Thyroid gland (tissue), 4 donors: ENCODE data around the gene MED27. TPM values are rescaled to one million over a fixed set of nuclear protein-coding genes. Genes with fewer than 3 reads are reported as not detected.

Source experiments
- DNase-seq, 2 donors: peaks; one replicate each; pipeline ENCODE4 v3.0.0-alpha.2; 2019
- H3K27ac ChIP-seq, 3 donors: fragments of 200-600 bp; sonication (generic); 1 replicate in 2 of 3; 2 replicates in 1 of 3; pipeline ENCODE4 v1.5.1; 2016 to 2019; ENCODE audit warnings: mild to moderate bottlenecking in 1 of 3, moderate library complexity in 1 of 3
- H3K27me3 ChIP-seq: fragments of 200-600 bp; sonication (generic); one replicate; pipeline ENCODE4 v1.5.1; 2019
- H3K36me3 ChIP-seq, 2 donors: fragments of 200-600 bp; sonication (generic); one replicate each; pipeline ENCODE4 v1.5.1; 2016 to 2019
- H3K4me1 ChIP-seq, 2 donors: fragments of 200-600 bp; sonication (generic); one replicate each; pipeline ENCODE4 v1.5.1; 2017 to 2019
- H3K4me3 ChIP-seq, 3 donors: fragments of 200-600 bp; sonication (generic); replicated peaks in 1 of 3; 1 replicate in 2 of 3; 2 replicates in 1 of 3; pipeline ENCODE4 v1.5.1; 2016; ENCODE audit warnings: mild to moderate bottlenecking in 1 of 3
- H3K9me3 ChIP-seq: fragments of 200-600 bp; sonication (generic); one replicate; pipeline ENCODE4 v1.5.1; 2017
- POLR2A ChIP-seq, 2 donors: fragments of 450-650 bp; IDR thresholded peaks; one replicate each; pipeline ENCODE4 v1.6.1; 2017; ENCODE audit warnings: antibody characterized with exemption in 2 of 2, mild to moderate bottlenecking in 2 of 2, moderate library complexity in 1 of 2
- WGBS, 2 donors: methylation state at CpG; one replicate each; pipeline ENCODE4 v1.1.5; 2017; 5-methylcytosine and 5-hydroxymethylcytosine counted together
- intact Hi-C: fragments of 100-400 bp; cut with DNase I; formaldehyde crosslinking; loops from one replicate; pipeline ENCODE4 v1.15.1; 2023
- total RNA-seq, 4 donors: library from RNA; depleted of rRNA; stranded (reverse); fragments of >200 nt; gene quantifications; one replicate each; pipeline ENCODE4 v1.2.3, GENCODE V29; 2016
- TF ChIP-seq, protein P1 (sequence below), 6 experiments: fragments of 200-600 bp in 3 of 6; fragments of 450-650 bp in 3 of 6; sonication (generic) in 3 of 6; IDR thresholded peaks; one replicate each; pipeline ENCODE4 v1.5.1; 2016 to 2019; ENCODE audit warnings: antibody characterized with exemption in 6 of 6, mild to moderate bottlenecking in 2 of 6, inconsistent platforms in 1 of 6, moderate library complexity in 1 of 6

Gene MED27
- total RNA-seq, 4 donors from 2014 or later, result 15.3 to 19.5 (median 16.7) TPM

DNA sequence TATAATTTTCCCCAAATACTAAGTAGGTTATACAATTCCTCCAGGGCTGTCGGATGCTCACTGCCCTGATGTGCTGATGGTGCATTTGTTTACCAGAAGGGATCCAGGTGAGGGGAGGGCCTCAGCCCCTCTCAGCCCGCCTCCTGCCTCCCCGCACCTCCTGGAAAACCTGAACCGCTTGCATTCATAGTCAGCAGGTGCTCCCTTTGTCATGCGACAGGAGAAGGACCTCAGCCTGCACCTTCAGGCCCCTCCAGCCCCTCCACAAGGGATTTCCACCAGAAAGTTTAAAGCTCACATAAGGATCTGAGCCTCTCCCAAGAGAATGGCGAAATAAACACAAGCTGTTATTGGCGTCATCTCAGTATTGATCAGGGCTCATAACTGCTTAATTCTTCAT, 45.7 kb upstream of the MED27 start:
- TF ChIP-seq, protein P1, sequence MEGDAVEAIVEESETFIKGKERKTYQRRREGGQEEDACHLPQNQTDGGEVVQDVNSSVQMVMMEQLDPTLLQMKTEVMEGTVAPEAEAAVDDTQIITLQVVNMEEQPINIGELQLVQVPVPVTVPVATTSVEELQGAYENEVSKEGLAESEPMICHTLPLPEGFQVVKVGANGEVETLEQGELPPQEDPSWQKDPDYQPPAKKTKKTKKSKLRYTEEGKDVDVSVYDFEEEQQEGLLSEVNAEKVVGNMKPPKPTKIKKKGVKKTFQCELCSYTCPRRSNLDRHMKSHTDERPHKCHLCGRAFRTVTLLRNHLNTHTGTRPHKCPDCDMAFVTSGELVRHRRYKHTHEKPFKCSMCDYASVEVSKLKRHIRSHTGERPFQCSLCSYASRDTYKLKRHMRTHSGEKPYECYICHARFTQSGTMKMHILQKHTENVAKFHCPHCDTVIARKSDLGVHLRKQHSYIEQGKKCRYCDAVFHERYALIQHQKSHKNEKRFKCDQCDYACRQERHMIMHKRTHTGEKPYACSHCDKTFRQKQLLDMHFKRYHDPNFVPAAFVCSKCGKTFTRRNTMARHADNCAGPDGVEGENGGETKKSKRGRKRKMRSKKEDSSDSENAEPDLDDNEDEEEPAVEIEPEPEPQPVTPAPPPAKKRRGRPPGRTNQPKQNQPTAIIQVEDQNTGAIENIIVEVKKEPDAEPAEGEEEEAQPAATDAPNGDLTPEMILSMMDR (IDR thresholded peaks at IDR 0.05), result no peak
- TF ChIP-seq POLR2A (IDR thresholded peaks at IDR 0.05), result no peak
- Histone ChIP-seq H3K27ac (no peak overlapping the region), H3K27me3 (no peaks in the 10 kb centered on the region), H3K4me3 (no peak overlapping the region), H3K4me1 (peaks cover 3 to 4% of the 10 kb centered on the region in 2 donors), H3K36me3 (no peaks in the 10 kb centered on the region), H3K9me3 (no peaks in the 10 kb centered on the region)
- DNase-seq, result no peak
- WGBS, 2 donors, result 32 to 33% methylated on average over 7 of the region's 7 CpGs
- intact Hi-C loops, result no loop called here

DNA sequence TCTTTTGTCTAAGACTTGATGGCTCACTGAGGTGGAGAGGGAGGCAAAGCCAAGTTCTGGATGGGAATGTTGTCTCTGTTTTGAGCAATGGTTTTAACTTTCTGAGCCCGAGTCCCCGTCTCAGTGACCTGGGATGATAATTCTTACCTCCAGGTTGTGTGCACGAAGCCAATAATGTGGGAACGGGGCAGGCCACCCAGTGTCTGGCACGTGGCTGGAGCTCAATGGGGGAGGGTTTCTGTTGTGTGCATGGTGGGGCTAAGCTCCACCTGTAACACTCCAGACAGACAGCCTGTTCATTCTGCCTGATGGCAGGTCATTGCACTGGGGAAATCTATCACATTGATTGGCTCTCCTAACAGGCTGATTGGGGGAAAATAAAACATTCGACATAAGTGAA, 45.1 kb upstream of the MED27 start:
- Histone ChIP-seq H3K27ac (no peak overlapping the region), H3K9me3 (no peaks in the 10 kb centered on the region), H3K4me1 (peaks cover 3 to 4% of the 10 kb centered on the region in 2 donors), H3K4me3 (no peak overlapping the region), H3K27me3 (no peaks in the 10 kb centered on the region), H3K36me3 (no peaks in the 10 kb centered on the region)
- 48 to 53% methylated on average over 6 of the region's 6 CpGs for WGBS, 2 donors
- intact Hi-C loops, result no loop called here
- TF ChIP-seq, protein P1 (IDR thresholded peaks at IDR 0.05), result no peak
- no peak for TF ChIP-seq POLR2A (IDR thresholded peaks at IDR 0.05)
- DNase-seq, result no peak

DNA sequence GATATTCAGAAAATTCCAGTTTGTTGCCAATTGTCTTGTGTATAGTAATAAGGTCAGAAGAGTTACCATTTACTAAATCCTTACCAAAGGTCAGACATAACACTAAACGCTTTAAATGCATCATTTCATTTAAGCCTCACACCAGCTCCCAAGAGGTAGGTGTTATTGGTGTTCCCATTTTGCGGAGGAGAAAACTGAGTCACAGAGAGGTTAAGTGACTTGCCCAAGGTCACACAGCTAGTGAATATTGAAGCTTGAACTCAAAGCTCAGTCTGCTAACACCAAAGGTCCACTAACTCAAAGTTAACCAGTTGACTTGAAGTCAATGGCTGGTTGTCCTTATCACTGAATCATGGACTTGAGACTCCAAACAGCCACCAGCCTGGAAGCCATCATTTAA, 41.4 kb upstream of the MED27 start:
- no peaks in the 10 kb centered on the region for H3K9me3 ChIP-seq
- intact Hi-C loops, result no loop called here
- H3K27ac ChIP-seq, result no peak overlapping the region
- DNase-seq, result no peak
- H3K4me3 ChIP-seq, result no peak overlapping the region
- no peaks in the 10 kb centered on the region for H3K36me3 ChIP-seq
- 92 to 98% methylated on average over 2 of the region's 2 CpGs for WGBS, 2 donors
- TF ChIP-seq POLR2A (IDR thresholded peaks at IDR 0.05), result no peak
- TF ChIP-seq, protein P1 (IDR thresholded peaks at IDR 0.05), result no peak
- H3K4me1 ChIP-seq, result no peaks in the 10 kb centered on the region
- H3K27me3 ChIP-seq, result no peaks in the 10 kb centered on the region

DNA sequence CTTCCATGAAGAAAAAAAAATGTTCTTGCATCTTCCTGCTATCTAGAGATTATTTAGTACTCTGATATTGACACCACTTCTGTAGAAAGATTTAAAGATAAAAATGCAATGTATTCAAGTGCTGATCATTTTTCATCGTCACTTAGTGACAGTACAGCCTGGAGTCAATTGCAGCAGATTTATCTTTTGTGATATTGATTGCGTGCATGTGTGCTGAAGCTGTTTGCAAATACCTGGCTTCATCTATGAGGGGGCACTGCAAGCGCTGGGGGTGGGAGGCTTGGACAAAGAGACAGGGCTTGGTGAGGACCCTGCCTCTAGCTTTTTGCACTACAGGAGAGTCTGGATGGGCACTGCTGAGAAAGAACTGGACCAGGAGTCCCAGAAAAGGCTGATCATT, 38.0 kb upstream of the MED27 start:
- intact Hi-C loops, result no loop called here
- no peak for TF ChIP-seq POLR2A (IDR thresholded peaks at IDR 0.05)
- TF ChIP-seq, protein P1 (IDR thresholded peaks at IDR 0.05), result no peak
- DNase-seq, result no peak
- no peaks in the 10 kb centered on the region for H3K4me1 ChIP-seq
- 81 to 89% methylated on average over 3 of the region's 3 CpGs for WGBS, 2 donors
- no peaks in the 10 kb centered on the region for H3K9me3 ChIP-seq
- H3K27me3 ChIP-seq, result no peaks in the 10 kb centered on the region
- H3K4me3 ChIP-seq, result no peak overlapping the region
- H3K36me3 ChIP-seq, result no peaks in the 10 kb centered on the region
- H3K27ac ChIP-seq, result no peak overlapping the region

DNA sequence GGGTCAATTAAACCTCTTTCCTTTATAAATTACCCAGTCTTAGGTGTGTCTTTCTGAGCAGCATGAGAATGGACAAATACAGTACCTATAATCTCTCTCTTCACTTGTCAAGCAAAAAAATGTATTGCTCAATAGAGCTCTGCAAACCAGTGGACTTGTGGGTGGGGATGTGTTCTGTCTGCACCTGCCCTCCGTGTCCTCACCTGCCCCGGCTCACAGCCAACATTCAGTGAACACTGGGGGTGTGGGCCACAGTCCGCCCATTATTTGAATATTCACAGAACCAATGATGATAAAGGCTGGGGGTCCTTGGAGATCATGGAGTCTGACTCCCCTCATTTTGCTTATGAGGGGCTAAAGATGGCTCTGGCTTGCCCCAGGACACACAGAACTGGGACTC, 36.9 kb upstream of the MED27 start:
- intact Hi-C loops, result no loop called here
- WGBS, 2 donors, result 85 to 89% methylated on average over 3 of the region's 3 CpGs
- TF ChIP-seq, protein P1 (IDR thresholded peaks at IDR 0.05), result no peak
- no peak for TF ChIP-seq POLR2A (IDR thresholded peaks at IDR 0.05)
- no peak for DNase-seq
- no peak overlapping the region for H3K27ac ChIP-seq
- H3K36me3 ChIP-seq, result no peaks in the 10 kb centered on the region
- no peaks in the 10 kb centered on the region for H3K4me1 ChIP-seq
- H3K9me3 ChIP-seq, result no peaks in the 10 kb centered on the region
- no peaks in the 10 kb centered on the region for H3K27me3 ChIP-seq
- H3K4me3 ChIP-seq, result no peak overlapping the region
